ENCODE measurements around the gene MAGI1.

Gene MAGI1

DNA sequence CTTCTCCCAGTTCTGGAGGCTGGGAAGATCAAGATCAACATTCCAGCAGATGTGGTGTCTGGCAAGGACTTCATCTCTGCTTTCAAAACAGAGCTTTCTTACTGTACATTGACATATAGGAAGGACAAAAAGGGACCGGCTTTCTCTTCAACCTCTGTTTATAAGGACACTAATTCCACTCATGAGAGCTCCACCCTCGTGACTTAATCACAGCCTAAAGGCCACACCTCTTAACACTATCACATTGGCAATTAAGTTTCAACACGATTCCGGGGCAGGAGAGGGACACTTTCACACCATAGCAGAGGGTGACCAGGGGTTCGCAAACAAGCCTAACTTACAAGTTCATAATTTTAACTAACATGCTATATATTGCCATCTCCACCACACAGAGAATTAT lies 231.5 kb downstream of the MAGI1 start:
- DNase-seq (no peak), ATAC-seq (replicated peaks) (no peak)
- H3K27me3 Mint-ChIP-seq, result no peaks in the 10 kb centered on the region
- no peaks in the 10 kb centered on the region for H3K4me1 Mint-ChIP-seq
- no peak overlapping the region for H3K27ac Mint-ChIP-seq
- no peak overlapping the region for H3K4me3 Mint-ChIP-seq
- H3K9me3 Mint-ChIP-seq, result peaks cover 2 to 6% of the 10 kb centered on the region in 2 donors
- no peaks in the 10 kb centered on the region for H3K36me3 Mint-ChIP-seq

DNA sequence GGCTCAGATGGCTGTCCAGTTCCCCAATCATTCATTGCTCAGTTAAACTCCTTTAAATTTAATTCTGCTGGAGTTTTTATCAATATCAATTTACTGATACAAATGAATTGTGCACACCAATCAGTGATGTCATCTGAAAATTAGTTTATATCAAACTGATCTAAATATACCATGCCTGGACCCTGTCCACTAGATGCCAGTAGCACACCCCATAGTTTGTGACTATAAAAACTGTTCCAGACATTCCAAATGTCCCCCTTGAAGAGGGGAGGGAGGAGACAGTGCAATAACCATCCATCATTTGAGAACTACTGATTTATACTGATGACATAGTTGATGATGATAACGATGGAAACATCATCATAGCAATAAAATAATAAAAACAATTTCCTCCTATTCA lies 232.1 kb downstream of the MAGI1 start:
- Mint-ChIP-seq H3K27ac (no peak overlapping the region), H3K4me3 (no peak overlapping the region), H3K9me3 (peaks cover 2 to 6% of the 10 kb centered on the region in 2 donors), H3K36me3 (no peaks in the 10 kb centered on the region), H3K27me3 (no peaks in the 10 kb centered on the region), H3K4me1 (no peaks in the 10 kb centered on the region)
- no peak for DNase-seq
- no peak for ATAC-seq (replicated peaks)

DNA sequence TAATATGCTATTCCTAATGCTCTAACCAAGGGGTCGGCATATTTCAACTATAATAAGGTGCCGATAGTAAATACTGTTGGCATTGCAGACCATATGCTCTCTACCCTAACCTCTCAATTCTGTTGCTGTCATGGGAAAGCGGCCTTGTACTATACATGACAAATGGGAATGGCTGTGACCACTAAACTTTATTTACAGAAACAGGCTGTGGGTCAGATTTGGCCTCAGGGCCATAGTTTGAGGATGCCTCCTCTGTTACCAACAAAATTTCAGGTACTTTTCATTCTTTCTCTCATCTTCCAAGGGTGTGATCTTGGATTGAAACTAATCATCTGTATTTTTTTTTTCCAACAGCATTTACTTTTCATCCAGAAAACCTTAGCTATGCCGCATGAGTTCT lies 242.0 kb downstream of the MAGI1 start:
- no peaks in the 10 kb centered on the region for H3K4me1 Mint-ChIP-seq
- no peak overlapping the region for H3K4me3 Mint-ChIP-seq
- no peaks in the 10 kb centered on the region for H3K9me3 Mint-ChIP-seq
- H3K27ac Mint-ChIP-seq, result no peak overlapping the region
- no peak for ATAC-seq (replicated peaks)
- no peaks in the 10 kb centered on the region for H3K36me3 Mint-ChIP-seq
- no peaks in the 10 kb centered on the region for H3K27me3 Mint-ChIP-seq
- DNase-seq, result no peak

DNA sequence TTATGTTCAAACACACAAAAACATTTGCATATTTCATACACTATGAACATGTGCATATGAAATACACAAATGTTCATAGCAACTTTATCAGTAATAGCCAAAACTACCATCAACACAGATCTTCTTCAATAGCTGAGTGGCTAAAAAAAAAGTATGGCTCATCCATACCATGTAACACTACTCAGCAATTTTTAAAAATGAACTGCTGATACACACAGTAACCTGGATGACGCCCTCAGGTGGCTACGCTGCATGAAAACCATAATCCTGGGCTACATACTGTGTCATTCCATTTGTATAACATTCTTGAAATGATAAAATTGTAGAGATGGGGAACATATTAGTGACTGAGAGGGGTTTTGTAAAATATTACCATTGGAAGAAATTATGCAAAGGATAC lies 243.6 kb downstream of the MAGI1 start:
- H3K4me3 Mint-ChIP-seq, result no peak overlapping the region
- ATAC-seq (replicated peaks) (no peak), DNase-seq (no peak)
- no peaks in the 10 kb centered on the region for H3K4me1 Mint-ChIP-seq
- H3K27ac Mint-ChIP-seq, result no peak overlapping the region
- H3K27me3 Mint-ChIP-seq, result no peaks in the 10 kb centered on the region
- H3K36me3 Mint-ChIP-seq, result no peaks in the 10 kb centered on the region
- no peaks in the 10 kb centered on the region for H3K9me3 Mint-ChIP-seq

DNA sequence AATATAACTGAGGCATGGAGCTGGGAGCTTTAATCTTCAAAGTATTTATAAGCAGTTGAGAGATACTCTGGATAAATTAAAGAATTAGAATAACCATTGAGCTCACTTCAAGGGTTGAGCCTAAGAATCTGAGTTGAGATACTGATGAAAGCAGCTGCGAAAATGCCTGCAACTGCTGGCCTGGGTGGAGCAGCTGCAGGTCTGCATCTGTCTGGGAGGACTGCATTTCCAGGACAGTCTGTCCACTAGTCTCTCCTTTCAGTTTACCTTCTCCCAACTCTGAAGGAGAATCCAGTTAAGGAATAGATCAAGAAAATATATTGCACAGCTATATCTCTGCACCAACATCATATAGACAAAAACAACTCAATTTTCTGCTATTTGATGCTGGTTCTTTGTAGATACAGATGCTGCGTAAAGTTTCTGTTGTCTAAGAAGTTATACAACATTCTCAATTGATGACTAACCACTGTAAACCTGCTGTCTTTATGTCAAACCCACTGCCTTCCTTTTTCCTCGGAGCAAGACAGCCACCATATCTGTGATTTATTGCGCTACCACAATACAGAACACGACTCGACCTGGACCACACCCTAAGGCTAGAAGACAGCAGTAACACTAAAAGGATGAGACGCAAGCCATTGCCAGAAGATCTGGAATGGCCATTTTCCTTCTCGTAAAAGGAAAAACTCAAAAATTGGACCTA lies 245.1 kb downstream of the MAGI1 start:
- no peak overlapping the region for H3K27ac Mint-ChIP-seq
- no peaks in the 10 kb centered on the region for H3K36me3 Mint-ChIP-seq
- ATAC-seq (replicated peaks) (no peak), DNase-seq (no peak)
- no peak overlapping the region for H3K4me3 Mint-ChIP-seq
- H3K4me1 Mint-ChIP-seq, result no peaks in the 10 kb centered on the region
- no peaks in the 10 kb centered on the region for H3K9me3 Mint-ChIP-seq
- H3K27me3 Mint-ChIP-seq, result no peaks in the 10 kb centered on the region

DNA sequence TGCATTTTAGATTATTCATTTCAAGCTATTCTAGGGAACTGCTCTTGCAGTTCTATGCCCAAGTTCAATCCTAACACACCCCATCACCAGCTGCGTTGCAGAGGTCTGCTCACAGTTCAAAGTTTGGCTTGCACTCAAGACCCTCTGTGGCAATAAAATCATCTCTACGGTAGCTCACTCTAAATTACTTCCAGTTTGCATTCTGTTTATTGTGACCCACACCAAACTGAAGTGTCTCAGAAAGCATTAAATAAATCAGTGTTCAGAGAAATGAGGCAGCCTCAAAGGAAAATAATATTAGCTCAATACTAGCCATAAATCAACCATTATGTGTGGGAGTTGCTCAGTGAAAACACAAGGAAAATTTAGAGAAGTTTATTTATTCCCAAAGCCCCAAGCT lies 250.3 kb downstream of the MAGI1 start:
- H3K4me1 Mint-ChIP-seq, result no peaks in the 10 kb centered on the region
- H3K9me3 Mint-ChIP-seq, result no peaks in the 10 kb centered on the region
- no peak overlapping the region for H3K27ac Mint-ChIP-seq
- no peak overlapping the region for H3K4me3 Mint-ChIP-seq
- peaks cover 0 to 2% of the 10 kb centered on the region in 2 donors for H3K36me3 Mint-ChIP-seq
- ATAC-seq (replicated peaks), result no peak
- H3K27me3 Mint-ChIP-seq, result no peaks in the 10 kb centered on the region
- no peak for DNase-seq

DNA sequence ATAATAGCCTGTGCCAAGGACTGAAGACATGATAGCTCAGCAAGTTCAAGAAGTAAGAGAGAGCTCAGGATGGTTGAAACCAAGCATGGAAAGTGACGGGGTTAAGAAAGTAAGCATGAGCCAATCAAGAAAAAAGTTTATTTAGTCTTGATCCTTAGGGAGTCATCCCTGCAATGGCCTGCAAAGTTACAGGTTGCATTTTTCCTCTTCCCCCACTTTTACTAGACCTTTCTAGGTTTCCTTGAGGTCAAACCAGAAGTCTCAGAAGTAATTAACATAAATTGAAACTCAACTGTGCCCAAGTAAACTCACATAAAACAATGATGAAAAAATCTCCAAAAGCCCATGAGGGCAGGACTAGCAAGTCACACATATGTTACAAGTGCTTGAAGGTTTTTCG lies 250.9 kb downstream of the MAGI1 start:
- no peak overlapping the region for H3K4me3 Mint-ChIP-seq
- no peaks in the 10 kb centered on the region for H3K9me3 Mint-ChIP-seq
- H3K27ac Mint-ChIP-seq, result no peak overlapping the region
- H3K27me3 Mint-ChIP-seq, result no peaks in the 10 kb centered on the region
- H3K36me3 Mint-ChIP-seq, result peaks cover 0 to 2% of the 10 kb centered on the region in 2 donors
- H3K4me1 Mint-ChIP-seq, result no peaks in the 10 kb centered on the region
- DNase-seq (no peak), ATAC-seq (replicated peaks) (no peak)

DNA sequence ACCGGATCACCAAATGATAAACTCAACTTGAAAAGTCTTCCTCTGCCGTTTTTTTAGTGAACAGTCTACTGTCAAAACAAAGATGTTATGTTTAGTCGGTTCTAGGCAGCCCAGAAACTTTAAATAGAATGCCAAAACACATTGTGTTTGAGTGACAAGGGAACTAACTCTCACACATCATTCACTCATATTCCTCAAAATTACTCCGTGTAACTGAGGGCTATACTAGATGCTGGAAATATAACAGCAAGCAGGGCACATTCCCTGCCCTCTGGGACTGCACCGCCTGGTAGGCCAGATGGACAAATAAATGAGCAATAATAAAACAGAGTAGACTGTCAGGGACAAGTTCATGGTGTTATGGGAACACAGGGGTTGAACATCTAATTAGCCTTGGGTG lies 251.4 kb downstream of the MAGI1 start:
- no peak for ATAC-seq (replicated peaks)
- no peaks in the 10 kb centered on the region for H3K9me3 Mint-ChIP-seq

DNA sequence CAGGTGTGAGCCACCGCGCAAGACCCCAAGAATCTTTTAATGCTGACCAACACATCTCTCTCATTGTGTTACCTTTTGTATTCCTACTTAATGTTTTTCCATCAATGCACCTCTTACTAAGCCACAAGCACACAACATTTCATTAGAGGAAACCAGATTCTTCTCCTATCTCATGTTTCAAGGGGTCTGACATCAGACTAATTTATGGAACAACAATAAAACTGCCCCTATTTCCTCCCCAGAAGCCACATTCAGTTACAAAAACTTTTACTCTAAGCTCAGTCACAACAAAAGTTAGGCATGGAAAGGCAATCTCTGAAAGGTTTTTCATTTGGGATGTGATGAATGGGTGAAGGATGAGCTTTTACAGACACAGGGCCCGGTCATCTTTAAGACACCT lies 251.8 kb downstream of the MAGI1 start:
- Mint-ChIP-seq H3K27me3 (no peaks in the 10 kb centered on the region), H3K9me3 (no peaks in the 10 kb centered on the region), H3K4me3 (no peak overlapping the region), H3K27ac (no peak overlapping the region), H3K36me3 (peaks cover 0 to 2% of the 10 kb centered on the region in 2 donors), H3K4me1 (no peaks in the 10 kb centered on the region)
- DNase-seq, result no peak
- no peak for ATAC-seq (replicated peaks)

More for the DNA sequence above, 251.4 kb downstream of the MAGI1 start:
- H3K4me3 Mint-ChIP-seq, result no peak overlapping the region
- no peak for DNase-seq
- no peak overlapping the region for H3K27ac Mint-ChIP-seq
- no peaks in the 10 kb centered on the region for H3K27me3 Mint-ChIP-seq
- peaks cover 0 to 2% of the 10 kb centered on the region in 2 donors for H3K36me3 Mint-ChIP-seq
- H3K4me1 Mint-ChIP-seq, result no peaks in the 10 kb centered on the region

DNA sequence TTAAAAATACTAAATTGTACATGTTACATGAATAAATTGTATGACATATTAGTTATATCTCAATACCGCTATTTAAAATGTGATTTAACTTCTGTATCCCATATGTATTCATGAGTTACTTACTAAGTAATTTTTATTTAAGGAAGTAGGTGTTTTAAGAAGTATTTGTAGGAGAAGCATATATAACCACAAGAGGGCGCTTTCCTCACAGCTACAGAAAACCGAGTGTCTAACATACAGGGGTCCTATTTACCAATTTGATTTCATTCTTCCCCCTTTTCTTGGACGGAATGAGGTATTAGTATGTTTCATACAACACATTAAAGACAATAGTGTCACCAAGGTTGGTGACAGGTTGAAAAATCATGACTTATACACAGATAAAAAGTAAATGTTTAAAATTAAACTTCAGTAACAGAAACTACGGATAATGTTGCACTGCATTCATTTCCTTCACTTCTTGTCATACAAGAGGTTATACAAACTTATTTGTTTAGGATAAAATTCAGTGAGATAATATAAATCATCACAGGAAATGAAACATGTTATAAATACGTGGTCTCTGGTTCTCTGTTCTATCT lies 253.6 kb downstream of the MAGI1 start:
- no peaks in the 10 kb centered on the region for H3K27me3 Mint-ChIP-seq
- no peaks in the 10 kb centered on the region for H3K4me1 Mint-ChIP-seq
- ATAC-seq (replicated peaks) (no peak), DNase-seq (no peak)
- peaks cover 0 to 2% of the 10 kb centered on the region in 2 donors for H3K36me3 Mint-ChIP-seq
- H3K27ac Mint-ChIP-seq, result no peak overlapping the region
- no peak overlapping the region for H3K4me3 Mint-ChIP-seq
- H3K9me3 Mint-ChIP-seq, result no peaks in the 10 kb centered on the region

DNA sequence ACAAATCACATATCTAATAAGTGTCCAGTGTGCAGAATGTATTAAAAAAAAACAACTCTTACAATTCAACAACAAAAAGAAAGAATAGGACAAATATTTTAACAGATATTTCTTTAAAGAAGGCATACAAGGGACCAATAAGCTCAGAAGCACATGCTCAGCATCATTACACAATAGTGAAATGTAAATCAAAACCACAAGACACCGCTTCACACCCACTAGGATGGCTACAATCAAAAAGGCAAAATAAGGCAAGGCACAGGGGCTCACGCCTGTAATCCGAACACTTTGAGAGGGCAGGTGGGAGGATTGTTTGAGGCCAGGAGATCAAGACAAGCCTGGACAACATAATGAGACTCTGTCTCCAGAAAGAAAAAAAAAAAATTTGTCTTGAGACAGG lies 255.6 kb downstream of the MAGI1 start:
- ATAC-seq (replicated peaks), result no peak
- Mint-ChIP-seq H3K27me3 (no peaks in the 10 kb centered on the region), H3K36me3 (peaks cover 0 to 2% of the 10 kb centered on the region in 2 donors), H3K9me3 (no peaks in the 10 kb centered on the region), H3K4me3 (no peak overlapping the region), H3K4me1 (no peaks in the 10 kb centered on the region), H3K27ac (no peak overlapping the region)
- no peak for DNase-seq

DNA sequence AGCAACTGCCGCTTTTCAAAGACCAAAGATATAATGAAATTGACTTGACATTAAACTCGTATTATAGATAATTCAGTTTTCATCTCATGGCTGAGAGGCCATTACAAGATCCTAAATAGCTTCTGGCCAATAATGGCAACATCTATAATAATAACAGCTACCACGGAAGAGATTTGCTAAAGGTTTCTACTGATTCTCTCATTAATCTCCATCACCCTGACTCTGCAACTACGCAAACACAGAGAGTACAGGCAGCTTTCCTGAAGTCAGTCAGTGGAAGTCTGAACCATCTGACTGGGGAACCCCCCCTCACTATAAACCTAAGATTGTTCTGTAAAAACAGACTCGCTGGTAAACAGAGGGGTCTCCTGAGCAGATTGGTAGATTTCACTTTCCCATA lies 257.1 kb downstream of the MAGI1 start:
- H3K36me3 Mint-ChIP-seq, result peaks cover 0 to 2% of the 10 kb centered on the region in 2 donors
- no peaks in the 10 kb centered on the region for H3K9me3 Mint-ChIP-seq
- no peaks in the 10 kb centered on the region for H3K27me3 Mint-ChIP-seq
- no peaks in the 10 kb centered on the region for H3K4me1 Mint-ChIP-seq
- H3K27ac Mint-ChIP-seq, result no peak overlapping the region
- ATAC-seq (replicated peaks) (no peak), DNase-seq (no peak)
- H3K4me3 Mint-ChIP-seq, result no peak overlapping the region

DNA sequence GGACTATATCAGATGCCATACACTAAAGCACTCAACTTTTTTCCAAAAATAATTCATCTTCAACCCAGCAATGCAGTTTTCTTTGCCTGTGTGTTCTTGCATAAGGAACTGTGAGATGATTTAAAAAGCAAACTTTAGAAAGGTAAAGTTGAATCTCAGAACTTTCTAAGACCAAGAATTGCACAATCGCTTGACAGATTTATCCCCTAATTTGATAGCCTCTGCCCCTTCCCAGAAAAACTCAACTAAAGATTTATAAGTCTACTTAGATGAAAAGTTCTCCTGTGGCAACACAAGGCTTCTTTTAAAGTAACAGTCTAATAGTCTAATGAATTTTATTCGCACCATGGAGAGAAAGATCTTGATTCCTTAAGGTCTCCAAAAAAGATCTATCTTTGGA lies 259.3 kb downstream of the MAGI1 start:
- Mint-ChIP-seq H3K4me3 (no peak overlapping the region), H3K27me3 (no peaks in the 10 kb centered on the region), H3K9me3 (no peaks in the 10 kb centered on the region), H3K4me1 (no peaks in the 10 kb centered on the region), H3K27ac (no peak overlapping the region), H3K36me3 (no peaks in the 10 kb centered on the region)
- DNase-seq (no peak), ATAC-seq (replicated peaks) (no peak)

DNA sequence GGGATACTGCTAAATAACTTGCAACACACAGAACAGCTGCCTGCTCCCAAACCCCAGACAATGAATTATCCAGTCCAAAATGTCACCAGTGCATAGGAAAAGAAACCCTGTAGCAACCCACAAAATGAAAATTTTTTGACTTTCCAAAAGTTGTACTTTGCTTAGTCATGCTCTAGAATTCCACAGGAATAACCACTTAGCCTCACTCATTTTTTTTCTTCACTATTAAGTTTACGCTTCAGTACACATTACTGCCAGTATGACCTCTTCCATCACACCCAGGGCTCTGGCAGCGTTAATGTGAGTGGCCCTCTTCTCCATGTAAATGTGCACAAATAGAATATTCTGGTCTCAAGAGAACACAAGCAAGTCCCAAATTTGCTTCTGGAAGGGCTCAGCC lies 259.8 kb downstream of the MAGI1 start:
- Mint-ChIP-seq H3K36me3 (no peaks in the 10 kb centered on the region), H3K4me3 (no peak overlapping the region), H3K27ac (no peak overlapping the region), H3K27me3 (no peaks in the 10 kb centered on the region), H3K4me1 (no peaks in the 10 kb centered on the region), H3K9me3 (no peaks in the 10 kb centered on the region)
- ATAC-seq (replicated peaks), result no peak
- DNase-seq, result no peak

DNA sequence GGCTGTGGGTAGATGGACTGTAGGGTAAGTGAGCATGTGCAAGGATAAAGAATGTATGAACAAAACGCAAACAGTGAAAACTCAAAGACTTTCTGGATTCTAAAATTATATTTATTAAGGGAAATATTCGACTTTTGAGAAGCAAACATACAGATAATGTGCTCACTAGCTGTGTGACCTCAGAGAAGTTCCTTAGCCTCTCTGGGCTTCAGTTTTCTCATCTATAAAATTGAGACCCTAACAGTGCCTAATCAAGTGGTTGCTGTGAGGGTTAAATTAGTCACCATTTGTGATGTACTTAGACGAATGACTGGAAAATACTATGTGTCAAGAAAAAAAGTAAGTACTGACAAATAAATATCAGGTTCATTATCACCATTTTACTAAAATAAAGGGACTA lies 261.7 kb downstream of the MAGI1 start:
- H3K9me3 Mint-ChIP-seq, result no peaks in the 10 kb centered on the region
- H3K27me3 Mint-ChIP-seq, result no peaks in the 10 kb centered on the region
- H3K4me1 Mint-ChIP-seq, result no peaks in the 10 kb centered on the region
- DNase-seq (no peak), ATAC-seq (replicated peaks) (no peak)
- no peak overlapping the region for H3K4me3 Mint-ChIP-seq
- no peaks in the 10 kb centered on the region for H3K36me3 Mint-ChIP-seq
- H3K27ac Mint-ChIP-seq, result no peak overlapping the region
